Hepatocyte (in vitro differentiated cells): ENCODE data around the gene DOK5. TPM values are rescaled to one million over a fixed set of nuclear protein-coding genes. Genes with fewer than 3 reads are reported as not detected.

Source experiments
- DNase-seq: peaks from one replicate; pipeline ENCODE4 v3.0.0-alpha.2; 2016; ENCODE audit warnings: low spot score
- H2AFZ ChIP-seq: fragments of 200-600 bp; sonication (generic); 2 replicates; pipeline ENCODE4 v1.6.0; 2016; ENCODE audit warnings: antibody characterized with exemption, mild to moderate bottlenecking
- H3K27ac ChIP-seq: fragments of 200-600 bp; sonication (generic); 2 replicates; pipeline ENCODE4 v1.5.1; 2016; ENCODE audit warnings: mild to moderate bottlenecking
- H3K27me3 ChIP-seq: fragments of 200-600 bp; sonication (generic); 2 replicates; pipeline ENCODE4 v1.6.1; 2016
- H3K36me3 ChIP-seq: fragments of 200-600 bp; sonication (generic); replicated peaks from 2 replicates; pipeline ENCODE4 v1.5.1; 2016; ENCODE audit warnings: low read depth; ENCODE audit not compliant: insufficient read depth
- H3K4me1 ChIP-seq: fragments of 200-600 bp; sonication (generic); 2 replicates; pipeline ENCODE4 v1.5.1; 2016; ENCODE audit warnings: mild to moderate bottlenecking, moderate library complexity; ENCODE audit not compliant: insufficient read depth
- H3K4me2 ChIP-seq: fragments of 200-600 bp; sonication (generic); 2 replicates; pipeline ENCODE4 v1.6.0; 2016
- H3K4me3 ChIP-seq: fragments of 200-600 bp; sonication (generic); 2 replicates; pipeline ENCODE4 v1.5.1; 2016; ENCODE audit warnings: mild to moderate bottlenecking
- H3K79me2 ChIP-seq: fragments of 200-600 bp; sonication (generic); 2 replicates; pipeline ENCODE4 v1.6.0; 2017; ENCODE audit warnings: mild to moderate bottlenecking
- H3K9me2 ChIP-seq: fragments of 200-600 bp; sonication (generic); replicated peaks from 2 replicates; pipeline ENCODE4 v1.6.0; 2017; ENCODE audit warnings: mild to moderate bottlenecking; ENCODE audit not compliant: insufficient read depth
- H3K9me3 ChIP-seq: fragments of 200-600 bp; sonication (generic); 2 replicates; pipeline ENCODE4 v1.5.1; 2016; ENCODE audit warnings: low read depth, mild to moderate bottlenecking
- H4K20me1 ChIP-seq: fragments of 200-600 bp; sonication (generic); 2 replicates; pipeline ENCODE4 v1.6.0; 2016; ENCODE audit warnings: mild to moderate bottlenecking; ENCODE audit not compliant: insufficient read depth, poor library complexity, severe bottlenecking
- EZH2 ChIP-seq: fragments of 200-600 bp; sonication (generic); IDR thresholded peaks from 2 replicates; pipeline ENCODE4 v1.6.1; 2016; ENCODE audit warnings: antibody characterized with exemption, mild to moderate bottlenecking, borderline replicate concordance
- EZH2phosphoT487 ChIP-seq: fragments of 200-600 bp; sonication (generic); IDR thresholded peaks from one replicate; pipeline ENCODE4 v1.6.1; 2018; ENCODE audit warnings: antibody characterized with exemption, mild to moderate bottlenecking, low read depth, moderate library complexity; ENCODE audit not compliant: unreplicated experiment, severe bottlenecking
- WGBS: methylation state at CpG from one replicate; pipeline ENCODE4 v1.1.6; 2016; ENCODE audit warnings: low lambda C conversion rate; ENCODE audit errors: missing lambda C conversion rate; 5-methylcytosine and 5-hydroxymethylcytosine counted together
- polyA plus RNA-seq: library from polyadenylated mRNA; unstranded; fragments of >200 nt; fragmentation: Nextera tagmentation; extraction: Ambion mirVana; gene quantifications from 2 replicates; pipeline ENCODE4 v1.2.1, GENCODE V29; 2016
- total RNA-seq: library from RNA; depleted of rRNA; stranded (reverse); fragments of >200 nt; gene quantifications from 2 replicates; pipeline ENCODE4 v1.2.3, GENCODE V29; 2014
- TF ChIP-seq, protein P1 (sequence below): fragments of 200-600 bp; sonication (generic); IDR thresholded peaks from 2 replicates; pipeline ENCODE4 v1.5.1; 2016; ENCODE audit warnings: antibody characterized with exemption, mild to moderate bottlenecking; ENCODE audit not compliant: poor library complexity

Gene DOK5
- total and polyA plus RNA-seq, 2 experiments from 2014 or later = 7.0 to 7.5 TPM

GRCh38 chr20:54611708-54612412, 136.5 kb downstream of the DOK5 start:
- no peaks in the 10 kb centered on the region for H3K9me2 ChIP-seq
- H3K4me1 ChIP-seq = no peaks in the 10 kb centered on the region
- H3K36me3 ChIP-seq = no peaks in the 10 kb centered on the region
- H3K4me2 ChIP-seq = no peak overlapping the region
- DNase-seq = peak; percentile 45
- 51% methylated on average over 10 of the region's 10 CpGs for WGBS
- H2AFZ ChIP-seq = no peak overlapping the region
- H3K27ac ChIP-seq = peak overlapping the region; percentile 58
- no peak for TF ChIP-seq EZH2
- TF ChIP-seq, protein P1, sequence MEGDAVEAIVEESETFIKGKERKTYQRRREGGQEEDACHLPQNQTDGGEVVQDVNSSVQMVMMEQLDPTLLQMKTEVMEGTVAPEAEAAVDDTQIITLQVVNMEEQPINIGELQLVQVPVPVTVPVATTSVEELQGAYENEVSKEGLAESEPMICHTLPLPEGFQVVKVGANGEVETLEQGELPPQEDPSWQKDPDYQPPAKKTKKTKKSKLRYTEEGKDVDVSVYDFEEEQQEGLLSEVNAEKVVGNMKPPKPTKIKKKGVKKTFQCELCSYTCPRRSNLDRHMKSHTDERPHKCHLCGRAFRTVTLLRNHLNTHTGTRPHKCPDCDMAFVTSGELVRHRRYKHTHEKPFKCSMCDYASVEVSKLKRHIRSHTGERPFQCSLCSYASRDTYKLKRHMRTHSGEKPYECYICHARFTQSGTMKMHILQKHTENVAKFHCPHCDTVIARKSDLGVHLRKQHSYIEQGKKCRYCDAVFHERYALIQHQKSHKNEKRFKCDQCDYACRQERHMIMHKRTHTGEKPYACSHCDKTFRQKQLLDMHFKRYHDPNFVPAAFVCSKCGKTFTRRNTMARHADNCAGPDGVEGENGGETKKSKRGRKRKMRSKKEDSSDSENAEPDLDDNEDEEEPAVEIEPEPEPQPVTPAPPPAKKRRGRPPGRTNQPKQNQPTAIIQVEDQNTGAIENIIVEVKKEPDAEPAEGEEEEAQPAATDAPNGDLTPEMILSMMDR = no peak
- TF ChIP-seq EZH2phosphoT487 = no peak
- H3K27me3 ChIP-seq = no peaks in the 10 kb centered on the region
- no peaks in the 10 kb centered on the region for H4K20me1 ChIP-seq
- no peak overlapping the region for H3K4me3 ChIP-seq
- no peaks in the 10 kb centered on the region for H3K9me3 ChIP-seq
- no peaks in the 10 kb centered on the region for H3K79me2 ChIP-seq

GRCh38 chr20:54618412-54618811, 143.0 kb downstream of the DOK5 start:
- Histone ChIP-seq H3K27me3 (no peaks in the 10 kb centered on the region), H2AFZ (no peak overlapping the region)

DNA sequence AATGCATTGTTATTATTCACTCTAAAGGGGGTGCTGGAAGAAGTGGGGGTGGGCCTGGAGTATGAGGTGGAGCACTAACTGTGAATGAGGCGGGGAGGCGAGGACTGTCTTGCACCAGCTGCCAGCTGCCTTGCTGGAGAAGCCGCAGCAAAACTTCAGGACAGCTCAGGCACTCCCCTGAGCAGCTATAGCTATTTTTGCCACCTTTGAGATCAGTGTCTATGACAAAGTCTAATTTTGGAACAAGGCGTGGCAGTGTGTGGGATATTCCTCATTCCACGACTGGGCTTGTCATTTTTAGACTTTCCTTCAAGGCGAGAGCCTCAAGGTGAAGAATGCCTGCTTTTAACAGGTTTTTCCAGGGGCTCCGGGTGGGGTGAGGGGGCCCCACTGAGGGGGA, 143.8 kb downstream of the DOK5 start:
- peaks cover 10% of the 10 kb centered on the region for H3K4me1 ChIP-seq
- 71% methylated on average over 7 of the region's 7 CpGs for WGBS
- DNase-seq = peak; percentile 14
- H3K27me3 ChIP-seq = no peaks in the 10 kb centered on the region
- H2AFZ ChIP-seq = no peak overlapping the region
- no peaks in the 10 kb centered on the region for H3K9me2 ChIP-seq
- peak overlapping the region; percentile 27 for H3K4me2 ChIP-seq
- no peaks in the 10 kb centered on the region for H3K9me3 ChIP-seq
- TF ChIP-seq EZH2phosphoT487 = no peak
- TF ChIP-seq EZH2 = no peak
- TF ChIP-seq, protein P1 = no peak
- H4K20me1 ChIP-seq = no peaks in the 10 kb centered on the region
- no peaks in the 10 kb centered on the region for H3K79me2 ChIP-seq
- no peak overlapping the region for H3K4me3 ChIP-seq
- H3K36me3 ChIP-seq = no peaks in the 10 kb centered on the region
- peak overlapping the region; percentile 24 for H3K27ac ChIP-seq

More at GRCh38 chr20:54618412-54618811, 143.0 kb downstream of the DOK5 start:
- Histone ChIP-seq H3K9me3 (no peaks in the 10 kb centered on the region), H3K4me3 (no peak overlapping the region), H3K36me3 (no peaks in the 10 kb centered on the region), H3K27ac (no peak overlapping the region), H3K4me1 (peaks cover 6% of the 10 kb centered on the region), H3K79me2 (no peaks in the 10 kb centered on the region), H3K9me2 (no peaks in the 10 kb centered on the region), H3K4me2 (no peak overlapping the region), H4K20me1 (no peaks in the 10 kb centered on the region)
- no peak for TF ChIP-seq EZH2phosphoT487
- TF ChIP-seq, protein P1 = no peak
- TF ChIP-seq EZH2 = no peak
- no peak for DNase-seq
- 92% methylated on average over 6 of the region's 6 CpGs for WGBS
